ENCODE results near the gene BOD1L1.
A peak's percentile ranks its signal among the peaks of the same experiment; 100 is the strongest.

The BOD1L1 gene

DNA sequence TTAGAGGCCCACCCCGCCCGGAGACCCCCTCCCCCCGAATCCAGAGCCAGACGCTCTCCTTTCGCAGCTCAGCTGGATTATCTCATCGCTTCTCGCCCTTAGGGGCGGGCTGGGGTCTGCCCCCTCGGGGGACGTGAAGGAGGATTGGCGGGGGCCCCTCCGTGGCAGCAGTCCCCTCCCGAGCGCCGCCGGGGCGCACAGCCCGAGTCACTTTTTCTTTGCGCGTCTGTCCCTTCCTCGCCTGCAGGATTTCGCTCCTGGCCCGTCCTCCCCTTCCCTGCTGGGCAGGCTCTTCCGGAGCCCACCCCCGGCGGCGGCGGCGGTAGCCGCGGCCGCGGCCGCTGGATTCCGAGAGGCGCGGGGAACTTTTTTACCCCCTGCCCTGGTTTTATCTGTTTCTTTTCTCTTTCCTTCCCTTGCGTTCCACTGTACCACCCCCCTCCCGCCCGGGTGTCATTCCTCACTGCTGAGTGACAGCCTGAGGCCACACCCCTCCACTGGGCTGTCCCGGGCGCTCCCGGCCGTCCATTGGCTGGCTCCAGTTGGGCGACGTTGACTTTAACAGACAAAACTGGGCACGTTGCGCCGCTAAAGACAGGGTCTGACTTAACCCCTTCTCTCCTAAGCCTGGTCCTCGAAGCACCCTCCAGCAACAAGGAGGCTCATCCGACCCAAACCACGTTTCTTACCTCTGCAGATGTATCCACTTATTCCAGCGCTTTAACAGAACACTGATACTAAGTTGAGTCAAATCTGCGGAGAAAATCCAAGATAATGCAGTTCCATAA, 82.7 kb downstream of the BOD1L1 start (continued):
- TF ChIP-seq ZNF2 (tag by site-specific recombination; IDR thresholded peaks at IDR 0.05) (no peak), ZNF169 (tag by site-specific recombination; IDR thresholded peaks at IDR 0.05) (no peak), SETDB1 (IDR thresholded peaks at IDR 0.05; ENCODE audit: insufficient read length, low read length) (peak; percentile 93), ZNF777 (tag by site-specific recombination; IDR thresholded peaks at IDR 0.05; ENCODE audit: borderline replicate concordance) (no peak), ZNF114 (tag by site-specific recombination; IDR thresholded peaks at IDR 0.05) (no peak), ZNF133 (tag by site-specific recombination; IDR thresholded peaks at IDR 0.05) (no peak), ZNF76 (tag by site-specific recombination; IDR thresholded peaks at IDR 0.05; ENCODE audit: borderline replicate concordance, low read depth) (no peak), ZNF768 (tag by site-specific recombination; IDR thresholded peaks at IDR 0.05) (no peak), ZNF112 (tag by site-specific recombination; IDR thresholded peaks at IDR 0.05) (no peak), ZNF394 (tag by site-specific recombination; IDR thresholded peaks at IDR 0.05; ENCODE audit: borderline replicate concordance) (no peak), ZNF792 (tag by site-specific recombination; IDR thresholded peaks at IDR 0.05) (no peak), ZNF433 (tag by site-specific recombination; IDR thresholded peaks at IDR 0.05; ENCODE audit: low read depth) (no peak), ZNF292 (tag by site-specific recombination; IDR thresholded peaks at IDR 0.05; ENCODE audit: borderline replicate concordance, low read depth) (no peak), PRDM1 (tag by site-specific recombination; IDR thresholded peaks at IDR 0.05) (no peak), ZNF785 (tag by site-specific recombination; IDR thresholded peaks at IDR 0.05) (no peak), GLI2 (tag by site-specific recombination; IDR thresholded peaks at IDR 0.05; ENCODE audit: borderline replicate concordance, low read depth) (no peak)
- TF ChIP-seq, protein P1, sequence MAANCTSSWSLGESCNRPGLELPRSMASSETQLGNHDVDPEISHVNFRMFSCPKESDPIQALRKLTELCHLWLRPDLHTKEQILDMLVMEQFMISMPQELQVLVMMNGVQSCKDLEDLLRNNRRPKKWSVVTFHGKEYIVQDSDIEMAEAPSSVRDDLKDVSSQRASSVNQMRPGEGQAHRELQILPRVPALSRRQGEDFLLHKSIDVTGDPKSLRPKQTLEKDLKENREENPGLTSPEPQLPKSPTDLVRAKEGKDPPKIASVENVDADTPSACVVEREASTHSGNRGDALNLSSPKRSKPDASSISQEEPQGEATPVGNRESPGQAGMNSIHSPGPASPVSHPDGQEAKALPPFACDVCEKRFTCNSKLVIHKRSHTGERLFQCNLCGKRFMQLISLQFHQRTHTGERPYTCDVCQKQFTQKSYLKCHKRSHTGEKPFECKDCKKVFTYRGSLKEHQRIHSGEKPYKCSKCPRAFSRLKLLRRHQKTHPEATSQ (tag by site-specific recombination; IDR thresholded peaks at IDR 0.05), result no peak
- TF ChIP-seq, protein P2, sequence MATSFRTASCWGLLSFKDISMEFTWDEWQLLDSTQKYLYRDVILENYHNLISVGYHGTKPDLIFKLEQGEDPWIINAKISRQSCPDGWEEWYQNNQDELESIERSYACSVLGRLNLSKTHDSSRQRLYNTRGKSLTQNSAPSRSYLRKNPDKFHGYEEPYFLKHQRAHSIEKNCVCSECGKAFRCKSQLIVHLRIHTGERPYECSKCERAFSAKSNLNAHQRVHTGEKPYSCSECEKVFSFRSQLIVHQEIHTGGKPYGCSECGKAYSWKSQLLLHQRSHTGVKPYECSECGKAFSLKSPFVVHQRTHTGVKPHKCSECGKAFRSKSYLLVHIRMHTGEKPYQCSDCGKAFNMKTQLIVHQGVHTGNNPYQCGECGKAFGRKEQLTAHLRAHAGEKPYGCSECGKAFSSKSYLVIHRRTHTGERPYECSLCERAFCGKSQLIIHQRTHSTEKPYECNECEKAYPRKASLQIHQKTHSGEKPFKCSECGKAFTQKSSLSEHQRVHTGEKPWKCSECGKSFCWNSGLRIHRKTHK (tag by site-specific recombination; IDR thresholded peaks at IDR 0.05), result no peak
- TF ChIP-seq, protein P3, sequence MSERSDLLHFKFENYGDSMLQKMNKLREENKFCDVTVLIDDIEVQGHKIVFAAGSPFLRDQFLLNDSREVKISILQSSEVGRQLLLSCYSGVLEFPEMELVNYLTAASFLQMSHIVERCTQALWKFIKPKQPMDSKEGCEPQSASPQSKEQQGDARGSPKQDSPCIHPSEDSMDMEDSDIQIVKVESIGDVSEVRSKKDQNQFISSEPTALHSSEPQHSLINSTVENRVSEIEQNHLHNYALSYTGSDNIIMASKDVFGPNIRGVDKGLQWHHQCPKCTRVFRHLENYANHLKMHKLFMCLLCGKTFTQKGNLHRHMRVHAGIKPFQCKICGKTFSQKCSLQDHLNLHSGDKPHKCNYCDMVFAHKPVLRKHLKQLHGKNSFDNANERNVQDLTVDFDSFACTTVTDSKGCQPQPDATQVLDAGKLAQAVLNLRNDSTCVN (tag by site-specific recombination; optimal IDR thresholded peaks at IDR 0.05), result peak; percentile 51
- TF ChIP-seq, protein P4, sequence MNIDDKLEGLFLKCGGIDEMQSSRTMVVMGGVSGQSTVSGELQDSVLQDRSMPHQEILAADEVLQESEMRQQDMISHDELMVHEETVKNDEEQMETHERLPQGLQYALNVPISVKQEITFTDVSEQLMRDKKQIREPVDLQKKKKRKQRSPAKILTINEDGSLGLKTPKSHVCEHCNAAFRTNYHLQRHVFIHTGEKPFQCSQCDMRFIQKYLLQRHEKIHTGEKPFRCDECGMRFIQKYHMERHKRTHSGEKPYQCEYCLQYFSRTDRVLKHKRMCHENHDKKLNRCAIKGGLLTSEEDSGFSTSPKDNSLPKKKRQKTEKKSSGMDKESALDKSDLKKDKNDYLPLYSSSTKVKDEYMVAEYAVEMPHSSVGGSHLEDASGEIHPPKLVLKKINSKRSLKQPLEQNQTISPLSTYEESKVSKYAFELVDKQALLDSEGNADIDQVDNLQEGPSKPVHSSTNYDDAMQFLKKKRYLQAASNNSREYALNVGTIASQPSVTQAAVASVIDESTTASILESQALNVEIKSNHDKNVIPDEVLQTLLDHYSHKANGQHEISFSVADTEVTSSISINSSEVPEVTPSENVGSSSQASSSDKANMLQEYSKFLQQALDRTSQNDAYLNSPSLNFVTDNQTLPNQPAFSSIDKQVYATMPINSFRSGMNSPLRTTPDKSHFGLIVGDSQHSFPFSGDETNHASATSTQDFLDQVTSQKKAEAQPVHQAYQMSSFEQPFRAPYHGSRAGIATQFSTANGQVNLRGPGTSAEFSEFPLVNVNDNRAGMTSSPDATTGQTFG (tag by site-specific recombination; IDR thresholded peaks at IDR 0.05; ENCODE audit: borderline replicate concordance), result no peak
- TF ChIP-seq, protein P5, sequence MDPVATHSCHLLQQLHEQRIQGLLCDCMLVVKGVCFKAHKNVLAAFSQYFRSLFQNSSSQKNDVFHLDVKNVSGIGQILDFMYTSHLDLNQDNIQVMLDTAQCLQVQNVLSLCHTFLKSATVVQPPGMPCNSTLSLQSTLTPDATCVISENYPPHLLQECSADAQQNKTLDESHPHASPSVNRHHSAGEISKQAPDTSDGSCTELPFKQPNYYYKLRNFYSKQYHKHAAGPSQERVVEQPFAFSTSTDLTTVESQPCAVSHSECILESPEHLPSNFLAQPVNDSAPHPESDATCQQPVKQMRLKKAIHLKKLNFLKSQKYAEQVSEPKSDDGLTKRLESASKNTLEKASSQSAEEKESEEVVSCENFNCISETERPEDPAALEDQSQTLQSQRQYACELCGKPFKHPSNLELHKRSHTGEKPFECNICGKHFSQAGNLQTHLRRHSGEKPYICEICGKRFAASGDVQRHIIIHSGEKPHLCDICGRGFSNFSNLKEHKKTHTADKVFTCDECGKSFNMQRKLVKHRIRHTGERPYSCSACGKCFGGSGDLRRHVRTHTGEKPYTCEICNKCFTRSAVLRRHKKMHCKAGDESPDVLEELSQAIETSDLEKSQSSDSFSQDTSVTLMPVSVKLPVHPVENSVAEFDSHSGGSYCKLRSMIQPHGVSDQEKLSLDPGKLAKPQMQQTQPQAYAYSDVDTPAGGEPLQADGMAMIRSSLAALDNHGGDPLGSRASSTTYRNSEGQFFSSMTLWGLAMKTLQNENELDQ (tag by site-specific recombination; IDR thresholded peaks at IDR 0.05; ENCODE audit: low read depth), result no peak
- TF ChIP-seq, protein P6, sequence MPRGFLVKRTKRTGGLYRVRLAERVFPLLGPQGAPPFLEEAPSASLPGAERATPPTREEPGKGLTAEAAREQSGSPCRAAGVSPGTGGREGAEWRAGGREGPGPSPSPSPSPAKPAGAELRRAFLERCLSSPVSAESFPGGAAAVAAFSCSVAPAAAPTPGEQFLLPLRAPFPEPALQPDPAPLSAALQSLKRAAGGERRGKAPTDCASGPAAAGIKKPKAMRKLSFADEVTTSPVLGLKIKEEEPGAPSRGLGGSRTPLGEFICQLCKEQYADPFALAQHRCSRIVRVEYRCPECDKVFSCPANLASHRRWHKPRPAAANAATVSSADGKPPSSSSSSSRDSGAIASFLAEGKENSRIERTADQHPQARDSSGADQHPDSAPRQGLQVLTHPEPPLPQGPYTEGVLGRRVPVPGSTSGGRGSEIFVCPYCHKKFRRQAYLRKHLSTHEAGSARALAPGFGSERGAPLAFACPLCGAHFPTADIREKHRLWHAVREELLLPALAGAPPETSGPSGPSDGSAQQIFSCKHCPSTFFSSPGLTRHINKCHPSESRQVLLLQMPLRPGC (tag by site-specific recombination; IDR thresholded peaks at IDR 0.05), result no peak
- TF ChIP-seq, protein P7, sequence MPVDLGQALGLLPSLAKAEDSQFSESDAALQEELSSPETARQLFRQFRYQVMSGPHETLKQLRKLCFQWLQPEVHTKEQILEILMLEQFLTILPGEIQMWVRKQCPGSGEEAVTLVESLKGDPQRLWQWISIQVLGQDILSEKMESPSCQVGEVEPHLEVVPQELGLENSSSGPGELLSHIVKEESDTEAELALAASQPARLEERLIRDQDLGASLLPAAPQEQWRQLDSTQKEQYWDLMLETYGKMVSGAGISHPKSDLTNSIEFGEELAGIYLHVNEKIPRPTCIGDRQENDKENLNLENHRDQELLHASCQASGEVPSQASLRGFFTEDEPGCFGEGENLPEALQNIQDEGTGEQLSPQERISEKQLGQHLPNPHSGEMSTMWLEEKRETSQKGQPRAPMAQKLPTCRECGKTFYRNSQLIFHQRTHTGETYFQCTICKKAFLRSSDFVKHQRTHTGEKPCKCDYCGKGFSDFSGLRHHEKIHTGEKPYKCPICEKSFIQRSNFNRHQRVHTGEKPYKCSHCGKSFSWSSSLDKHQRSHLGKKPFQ (tag by site-specific recombination; IDR thresholded peaks at IDR 0.05), result no peak
- TF ChIP-seq, protein P8, sequence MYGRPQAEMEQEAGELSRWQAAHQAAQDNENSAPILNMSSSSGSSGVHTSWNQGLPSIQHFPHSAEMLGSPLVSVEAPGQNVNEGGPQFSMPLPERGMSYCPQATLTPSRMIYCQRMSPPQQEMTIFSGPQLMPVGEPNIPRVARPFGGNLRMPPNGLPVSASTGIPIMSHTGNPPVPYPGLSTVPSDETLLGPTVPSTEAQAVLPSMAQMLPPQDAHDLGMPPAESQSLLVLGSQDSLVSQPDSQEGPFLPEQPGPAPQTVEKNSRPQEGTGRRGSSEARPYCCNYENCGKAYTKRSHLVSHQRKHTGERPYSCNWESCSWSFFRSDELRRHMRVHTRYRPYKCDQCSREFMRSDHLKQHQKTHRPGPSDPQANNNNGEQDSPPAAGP (tag by site-specific recombination; IDR thresholded peaks at IDR 0.05), result no peak
- TF ChIP-seq, protein P9, sequence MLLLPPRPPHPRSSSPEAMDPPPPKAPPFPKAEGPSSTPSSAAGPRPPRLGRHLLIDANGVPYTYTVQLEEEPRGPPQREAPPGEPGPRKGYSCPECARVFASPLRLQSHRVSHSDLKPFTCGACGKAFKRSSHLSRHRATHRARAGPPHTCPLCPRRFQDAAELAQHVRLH (tag by site-specific recombination; IDR thresholded peaks at IDR 0.05), result 0 out of 2 replicates have a peak, but pooled peaks have one; percentile 12
